Right renal pelvis (tissue), 4 donors: Measurements from ENCODE around the gene GRK5. TPM values are rescaled to one million over a fixed set of nuclear protein-coding genes. Genes with fewer than 3 reads are reported as not detected.
"Not testable (repeated sequence)": the region's sequence is repeated elsewhere in the genome, so short reads cannot be mapped to it uniquely, and the experiment has no call there.

ENCODE experiments used
- DNase-seq, 4 donors: peaks; one replicate each; pipeline ENCODE4 v3.0.0-alpha.2; 2013; ENCODE audit warnings: low read depth in 4 of 4, low spot score in 3 of 4, missing footprints in 1 of 4
- polyA plus RNA-seq, 4 donors: library from polyadenylated mRNA; unstranded; fragments of 120-200 nt; gene quantifications; one replicate each; pipeline ENCODE4 v1.2.1, GENCODE V29; 2013; ENCODE audit not compliant: insufficient read length in 4 of 4

Gene GRK5
- polyA plus RNA-seq, 4 donors = 16.9 to 20.1 (median 18.5) TPM

DNA sequence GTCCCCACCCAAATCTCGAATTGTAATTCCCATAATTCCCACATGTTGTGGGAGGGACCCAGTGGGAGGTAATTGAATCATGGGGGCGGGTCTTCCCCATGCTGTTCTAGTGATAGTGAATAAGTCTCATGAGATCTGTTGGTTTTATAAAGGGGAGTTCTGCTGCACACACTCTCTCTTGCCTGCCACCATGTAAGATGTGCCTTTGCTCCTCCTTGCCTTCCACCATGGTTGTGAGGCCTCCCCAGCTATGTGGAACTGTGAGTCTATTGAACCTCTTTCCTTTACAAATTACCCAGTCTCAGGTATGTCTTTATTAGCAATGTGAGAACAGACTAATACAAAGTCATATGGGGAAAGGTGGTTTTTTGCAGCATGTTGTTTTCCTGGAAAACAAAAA is 255.8 kb downstream of the GRK5 start:
- not testable (repeated sequence) for DNase-seq

DNA sequence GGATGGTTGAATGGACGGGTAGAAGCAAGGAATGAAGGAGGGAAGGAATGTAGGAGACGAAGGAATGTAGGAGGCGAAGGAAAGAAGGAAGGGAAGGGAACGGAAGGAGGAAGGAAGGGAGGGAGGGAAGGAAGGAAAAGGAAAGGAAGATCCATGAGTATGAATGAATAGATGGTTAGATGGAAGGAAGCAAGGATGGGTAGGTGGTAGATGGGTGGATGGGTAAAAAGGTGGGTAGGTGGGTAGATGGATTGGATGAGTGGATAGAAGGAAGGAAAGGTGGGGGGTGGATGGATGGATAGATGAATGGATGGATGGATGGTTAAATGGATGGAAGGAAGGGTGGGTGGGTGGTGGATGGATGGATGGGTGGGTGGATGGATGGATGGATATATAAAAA is 257.7 kb downstream of the GRK5 start:
- no peak for DNase-seq

DNA sequence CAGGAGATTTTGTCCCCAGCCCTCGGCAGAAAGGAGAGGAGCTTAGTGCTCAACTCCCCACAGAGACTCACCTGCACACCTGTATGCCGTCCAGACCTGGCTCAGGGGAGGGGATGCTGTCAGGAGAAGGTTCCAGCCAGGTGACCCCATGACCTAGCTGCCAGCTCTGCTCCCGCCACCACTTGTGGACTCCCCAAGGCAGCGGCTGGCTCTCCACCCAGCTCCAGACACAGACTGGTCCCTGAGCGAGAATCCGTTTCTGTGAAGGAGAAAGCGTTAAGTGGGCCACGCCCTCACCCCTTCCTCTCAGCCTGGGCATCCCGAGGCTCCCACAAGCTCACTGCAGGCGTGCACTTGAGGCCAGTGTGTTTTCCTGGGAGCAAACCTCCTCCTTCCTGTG is 258.7 kb downstream of the GRK5 start:
- DNase-seq = no peak

DNA sequence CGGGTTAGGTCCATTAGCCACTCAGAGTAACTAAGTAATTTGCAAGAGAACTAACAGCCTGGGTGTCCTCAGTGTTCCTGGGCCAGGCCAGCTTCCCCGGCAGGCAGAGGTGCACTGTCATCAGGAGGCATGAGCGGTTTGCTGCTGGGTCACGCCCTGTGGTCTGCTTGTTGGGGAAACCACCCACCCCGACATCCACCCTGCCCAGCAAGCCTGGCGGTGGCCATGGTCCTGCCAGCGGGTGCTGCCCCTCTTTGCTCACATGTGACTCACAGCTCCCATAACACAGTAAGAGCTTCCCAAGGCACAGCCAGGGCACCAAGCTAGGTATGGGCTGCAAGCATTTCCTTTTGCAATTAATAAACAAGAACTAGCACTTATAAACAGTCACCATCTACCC is 259.3 kb downstream of the GRK5 start:
- DNase-seq = no peak

DNA sequence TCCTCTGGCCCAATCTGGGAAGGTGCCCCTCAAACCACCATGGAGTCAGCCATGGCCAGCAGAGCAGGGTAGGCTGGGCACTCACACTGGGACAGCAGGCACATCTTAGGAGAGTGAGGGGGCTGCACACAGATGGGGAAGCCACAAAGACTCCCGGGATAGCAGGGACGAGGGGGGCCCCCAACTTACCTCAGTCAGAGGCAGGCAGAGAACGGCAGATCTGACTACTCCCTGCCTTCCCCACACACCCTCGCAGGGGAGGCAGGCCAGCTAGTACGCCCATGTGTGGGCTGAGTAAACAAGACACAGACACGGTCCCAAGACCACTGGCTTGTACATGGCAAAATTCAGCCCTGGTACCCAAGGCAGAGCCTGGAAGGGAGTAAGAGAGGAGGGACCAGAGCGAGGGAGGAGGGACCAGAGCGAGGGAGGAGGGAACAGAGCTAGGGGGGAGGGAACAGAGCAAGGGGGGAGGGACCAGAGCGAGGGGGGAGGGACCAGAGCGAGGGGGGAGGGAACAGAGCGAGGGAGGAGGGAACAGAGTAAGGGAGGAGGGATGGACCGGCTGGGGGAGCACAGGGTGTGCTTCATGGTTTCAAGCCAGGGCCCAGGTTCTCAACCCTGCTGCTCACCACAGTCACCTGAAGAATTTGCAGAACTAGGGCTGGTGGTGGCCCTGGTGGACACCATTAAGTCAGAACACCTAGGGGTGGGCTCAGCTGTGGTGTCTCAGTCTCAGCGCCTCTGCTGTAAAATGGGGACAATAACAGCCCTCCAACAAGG is 261.4 kb downstream of the GRK5 start:
- no peak for DNase-seq

DNA sequence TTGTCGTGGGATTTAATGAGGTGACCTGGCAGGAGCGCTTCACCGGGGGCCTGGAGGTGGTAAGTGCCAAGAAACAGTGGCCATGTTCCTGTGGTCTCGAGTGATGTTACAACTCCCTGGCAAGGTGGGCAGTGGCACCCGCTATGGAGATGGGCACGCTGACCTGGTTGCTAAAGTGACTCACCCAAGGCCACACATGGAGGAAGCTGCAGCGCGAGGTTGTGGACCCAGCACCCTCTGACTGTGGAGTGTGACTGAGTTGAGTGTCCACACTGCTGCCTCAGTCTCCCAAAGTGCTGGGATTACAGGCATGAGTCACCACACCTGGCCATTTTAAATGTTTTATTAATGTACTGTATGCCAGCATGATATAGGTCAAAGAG is 261.9 kb downstream of the GRK5 start:
- DNase-seq = no peak

DNA sequence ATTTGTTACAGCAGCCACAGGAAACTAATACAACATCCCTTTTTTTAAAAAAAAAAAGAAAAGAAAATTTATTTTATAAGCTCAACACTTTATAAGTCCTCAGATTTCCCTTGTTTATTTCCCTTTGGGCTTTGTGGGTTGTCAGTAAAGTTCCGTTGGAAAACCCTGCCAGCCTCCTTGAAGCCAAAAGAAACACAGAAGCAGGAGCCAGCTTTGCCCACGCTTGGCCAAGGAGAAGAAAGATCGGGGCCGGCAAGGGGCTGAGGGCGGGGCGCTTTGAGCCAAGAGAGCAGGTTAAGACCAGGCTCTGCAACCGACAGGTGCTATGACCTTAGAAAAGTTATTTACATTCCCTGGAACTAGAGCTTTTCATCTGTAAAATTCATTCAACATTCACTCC is 262.5 kb downstream of the GRK5 start:
- DNase-seq = no peak

DNA sequence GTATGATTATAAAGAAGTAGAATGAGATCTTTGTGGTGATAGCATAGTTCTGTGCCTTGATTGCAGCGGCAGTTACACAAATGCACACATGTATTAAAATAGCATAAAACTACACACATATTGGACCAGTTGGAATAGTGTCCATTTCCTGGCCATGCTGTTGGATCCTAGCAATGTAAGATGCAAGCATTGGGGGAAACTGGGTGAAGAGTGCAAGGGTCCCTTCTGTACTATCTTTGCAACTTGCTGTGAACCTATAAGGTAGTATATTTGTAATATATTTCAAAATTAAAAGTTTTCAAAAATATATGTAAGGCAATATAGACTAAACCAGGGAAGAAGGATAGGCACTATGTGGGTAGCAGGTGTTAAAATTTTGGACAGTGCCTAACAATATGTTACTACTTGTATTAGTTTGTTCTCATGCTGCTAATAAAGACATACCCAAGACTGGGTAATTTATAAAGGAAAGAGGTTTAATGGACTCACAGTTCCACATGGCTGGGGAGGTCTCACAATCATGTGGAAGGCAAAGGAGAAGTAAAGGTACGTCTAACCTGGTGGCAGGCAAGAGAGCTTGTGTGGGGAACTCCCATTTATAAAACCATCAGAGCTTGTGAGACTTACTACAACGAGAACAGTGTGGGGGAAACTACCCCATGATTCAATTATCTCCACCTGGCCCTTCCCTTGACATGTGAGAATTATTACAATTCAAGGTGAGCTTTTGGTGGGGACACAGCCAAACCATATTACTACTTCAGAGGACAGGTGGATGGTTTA is 263.7 kb downstream of the GRK5 start:
- no peak for DNase-seq

DNA sequence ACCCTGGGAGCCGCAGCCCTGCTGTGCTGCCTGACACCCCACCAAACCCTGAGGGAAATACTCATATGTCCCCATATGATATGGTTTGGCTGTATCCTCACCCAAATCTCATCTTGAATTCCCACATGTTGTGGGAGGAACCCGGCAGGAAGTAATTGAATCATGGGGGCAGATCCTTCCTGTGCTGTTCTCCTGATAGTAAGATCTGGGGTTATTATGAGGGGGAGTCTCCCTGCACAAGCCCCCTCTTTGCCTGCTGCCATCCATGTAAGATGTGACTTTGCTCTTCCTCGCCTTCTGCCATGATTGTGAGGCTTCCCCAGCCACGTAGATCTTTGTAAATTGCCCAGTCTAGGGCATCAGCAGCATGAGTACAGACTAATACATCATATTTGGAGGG is 266.4 kb downstream of the GRK5 start:
- DNase-seq = no peak

DNA sequence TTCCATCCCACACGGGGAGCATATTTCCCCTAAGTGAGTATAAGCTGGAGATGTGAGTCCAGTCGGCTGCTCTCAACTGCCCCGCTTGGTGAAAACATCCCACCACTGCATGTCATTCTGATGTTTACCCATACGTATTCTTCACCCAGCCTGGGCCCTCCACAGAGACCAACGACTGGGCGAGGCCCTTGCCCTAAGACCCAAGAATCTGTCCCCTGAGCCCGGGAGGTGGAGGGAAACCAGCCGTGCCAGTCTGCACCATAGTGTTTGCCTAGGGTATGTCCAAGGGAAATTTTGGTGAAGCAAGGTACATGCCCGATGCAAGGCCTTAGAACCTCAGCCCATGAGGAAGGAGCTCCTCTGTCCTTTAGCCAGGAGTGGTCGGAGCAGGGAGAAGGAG is 267.2 kb downstream of the GRK5 start:
- DNase-seq = no peak

DNA sequence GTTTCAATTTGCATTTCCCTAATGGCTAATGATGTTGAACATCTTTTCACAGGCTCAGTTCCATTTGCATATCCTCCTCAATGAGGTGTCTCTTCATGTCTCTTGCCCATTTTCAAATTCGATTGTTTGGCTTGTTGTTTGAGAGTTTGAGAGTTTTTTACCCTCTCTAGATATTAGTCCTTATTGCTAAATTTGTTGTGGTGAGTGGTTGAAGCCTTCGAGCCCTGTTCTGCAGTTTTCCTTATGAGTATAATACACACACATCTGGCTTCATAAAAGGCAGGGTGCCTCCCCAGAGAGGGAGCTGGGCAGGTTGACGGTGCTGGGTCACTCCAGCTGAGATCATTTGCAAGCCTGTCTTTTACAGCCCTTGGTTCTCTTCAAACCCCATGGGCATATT is 270.1 kb downstream of the GRK5 start:
- no peak for DNase-seq

DNA sequence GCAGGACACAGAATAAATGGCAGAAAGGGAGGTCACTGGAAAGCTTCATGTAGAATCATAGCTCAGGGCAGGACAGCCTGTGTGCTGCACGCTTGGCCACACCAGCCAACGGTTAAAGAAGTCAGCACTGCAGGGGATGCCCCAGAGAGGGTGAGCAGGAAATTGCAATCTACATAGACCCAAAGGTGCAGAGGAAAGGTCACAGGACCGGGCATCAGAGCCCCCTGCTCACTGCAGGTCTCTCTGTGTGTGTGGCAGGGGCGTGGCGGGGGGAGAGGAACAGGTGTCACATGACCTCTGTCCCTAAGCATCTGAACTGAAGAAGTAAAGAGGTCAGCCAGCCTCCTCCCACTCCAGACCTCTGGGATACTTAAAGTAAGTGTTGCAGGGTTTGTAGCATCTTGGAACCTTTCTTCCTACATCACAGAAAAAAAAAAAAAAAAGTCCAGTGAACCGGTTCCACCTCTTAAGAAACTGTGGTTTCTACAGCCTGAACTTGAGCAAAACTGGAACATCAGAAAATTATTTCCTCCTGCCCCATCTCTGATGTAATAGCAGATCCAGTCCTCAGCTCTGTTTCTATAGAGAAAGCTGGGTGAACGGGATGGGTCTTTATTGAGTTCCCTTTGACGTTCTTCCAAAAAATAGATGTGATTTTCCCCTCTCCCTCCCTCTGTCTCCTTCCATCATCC is 270.9 kb downstream of the GRK5 start:
- DNase-seq = no peak

DNA sequence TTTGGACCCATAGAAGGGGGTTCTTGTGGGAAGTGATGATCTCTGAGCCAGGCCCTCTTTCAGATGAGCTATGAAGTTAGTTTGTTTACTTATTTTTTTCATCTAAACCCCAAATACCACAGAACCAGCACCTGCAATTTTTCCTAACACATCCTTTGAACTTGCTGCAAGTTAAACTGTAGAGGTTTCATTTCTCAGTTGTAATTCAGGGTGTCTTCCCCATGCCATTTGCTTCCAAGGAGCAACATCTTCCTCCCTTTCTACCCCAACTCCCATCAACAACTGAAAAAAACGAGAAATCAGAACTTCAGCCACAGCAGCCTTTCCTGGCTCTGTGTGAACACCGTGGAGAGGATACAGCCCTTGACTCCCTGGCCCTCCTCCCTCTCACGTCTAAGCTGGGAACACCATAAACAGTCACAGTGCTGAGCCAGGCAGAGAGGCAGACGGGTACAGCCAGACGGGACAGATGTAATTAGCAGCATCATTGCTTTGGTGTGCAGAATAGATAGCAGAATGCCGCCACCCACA is 271.5 kb downstream of the GRK5 start:
- DNase-seq = no peak

DNA sequence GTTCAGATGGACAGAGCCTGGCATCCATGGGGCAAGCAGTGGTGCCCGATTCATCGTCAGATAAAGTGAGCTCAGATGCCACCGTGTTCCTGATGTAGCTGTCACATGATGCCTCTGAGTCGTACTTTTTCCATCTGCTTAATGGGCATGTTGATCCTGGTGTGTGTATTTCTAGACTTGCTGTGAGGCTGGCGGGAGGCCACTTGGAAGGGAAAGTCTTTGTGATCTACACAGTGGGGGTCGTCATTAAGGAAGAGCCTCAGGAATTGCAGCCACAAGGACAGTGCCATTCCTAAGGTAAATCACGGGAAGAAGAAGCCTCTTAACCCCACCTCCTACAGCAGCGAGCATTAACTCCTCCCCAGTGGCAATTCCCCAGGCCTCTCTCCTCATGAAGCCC is 272.2 kb downstream of the GRK5 start:
- no peak for DNase-seq

DNA sequence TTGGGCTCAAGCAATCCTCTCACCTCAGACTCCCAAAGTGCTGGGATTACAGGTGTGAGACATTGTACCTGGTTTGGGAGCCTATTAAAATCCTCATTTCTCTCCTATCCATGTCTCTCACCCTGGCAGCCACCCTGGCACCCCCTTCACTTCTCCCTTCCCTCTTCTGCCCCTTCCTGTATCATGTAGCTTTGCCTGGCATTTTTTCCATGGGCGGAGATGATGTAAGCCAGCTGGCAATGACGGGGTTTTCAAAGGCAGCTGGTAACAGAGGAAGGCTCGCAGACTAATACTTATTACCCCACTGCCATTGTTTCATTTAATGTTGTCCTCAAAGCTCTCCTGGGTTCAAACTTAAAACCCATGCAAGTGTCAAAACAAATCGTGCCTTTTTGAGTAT is 273.3 kb downstream of the GRK5 start:
- DNase-seq = no peak

DNA sequence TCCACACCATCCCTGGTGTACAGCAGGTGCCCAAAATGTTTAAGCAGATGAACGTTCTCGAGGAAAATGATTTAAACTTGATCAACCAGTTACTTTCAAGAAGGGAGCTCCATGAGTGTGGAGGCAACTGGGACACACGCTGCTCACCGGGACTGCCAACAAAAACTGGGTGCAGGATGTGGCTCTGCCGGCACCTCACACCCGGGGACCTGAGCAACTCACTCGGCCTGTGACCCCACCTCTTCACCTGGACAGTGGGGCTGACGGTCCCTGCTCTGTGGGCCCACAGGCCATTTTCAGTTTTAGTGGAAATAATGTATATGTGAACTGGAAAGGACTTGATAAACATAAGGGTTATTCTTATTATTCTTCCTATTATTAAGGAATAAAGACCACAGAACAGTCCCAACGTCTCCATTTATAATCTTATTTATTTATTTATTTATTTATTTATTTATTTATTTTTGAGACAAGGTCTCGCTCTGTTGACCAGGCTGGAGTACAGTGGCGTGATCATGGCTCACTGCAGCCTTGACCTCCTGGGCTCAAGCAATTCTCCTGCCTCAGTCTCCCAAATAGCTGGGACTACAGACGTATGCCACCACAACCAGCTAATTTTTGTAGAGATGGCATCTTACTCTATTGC is 274.5 kb downstream of the GRK5 start:
- no peak for DNase-seq

DNA sequence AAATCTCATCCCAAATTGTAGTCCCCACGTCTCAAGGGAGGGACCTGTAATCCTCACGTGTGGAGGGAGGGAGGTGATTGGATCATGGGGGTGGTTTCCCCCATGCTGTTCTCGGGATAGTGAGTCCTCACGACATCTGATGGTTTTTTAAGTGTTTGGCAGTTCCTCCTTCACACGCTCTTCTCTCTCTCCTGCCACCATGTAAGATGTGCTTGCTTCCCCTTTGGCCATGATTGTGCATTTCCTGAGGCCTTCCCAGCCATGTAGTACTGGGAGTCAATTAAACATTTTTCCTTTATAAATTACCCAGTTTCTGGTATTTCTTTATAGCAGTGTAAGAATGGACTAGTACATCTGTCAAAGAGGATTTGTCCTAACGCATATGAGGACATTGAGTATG is 275.6 kb downstream of the GRK5 start:
- DNase-seq = no peak

DNA sequence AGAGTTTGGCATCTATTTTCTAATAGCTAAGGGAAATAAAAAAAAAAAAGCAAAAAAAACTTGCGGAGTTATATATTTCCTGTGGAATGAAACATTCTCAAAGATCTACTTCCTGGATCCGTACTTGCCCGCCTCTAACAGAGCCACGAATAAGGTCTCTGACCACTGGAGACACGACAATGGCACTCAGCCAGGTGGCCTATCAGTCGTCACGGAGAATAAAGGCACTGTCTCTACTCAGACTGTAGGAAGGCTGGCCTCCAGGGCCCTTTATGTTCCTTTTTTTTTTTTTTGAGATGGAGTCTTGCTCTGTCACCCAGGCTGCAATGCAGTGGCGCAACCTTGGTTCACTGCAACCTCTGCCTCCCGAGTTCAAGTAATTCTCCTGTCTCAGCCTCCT is 276.5 kb downstream of the GRK5 start:
- DNase-seq = no peak

DNA sequence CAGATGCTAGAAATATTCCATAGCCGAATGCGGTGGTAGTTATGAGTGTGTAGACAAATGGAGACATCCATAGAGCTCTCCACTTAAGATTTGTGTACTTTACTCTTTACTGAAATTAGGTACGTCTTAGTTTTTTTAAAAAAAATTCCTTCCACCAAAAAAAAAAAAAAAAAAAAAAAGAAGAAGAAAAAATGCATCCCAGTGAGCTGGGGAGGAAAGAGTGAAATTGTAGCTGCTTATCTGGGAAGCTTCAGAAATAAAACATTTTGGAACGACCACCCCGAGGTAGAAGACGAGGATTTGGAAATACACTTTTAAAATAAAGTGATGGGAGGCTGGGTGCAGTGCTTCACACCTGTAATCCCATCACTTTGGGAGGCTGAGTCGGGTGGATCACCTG is 281.3 kb downstream of the GRK5 start:
- DNase-seq = no peak

DNA sequence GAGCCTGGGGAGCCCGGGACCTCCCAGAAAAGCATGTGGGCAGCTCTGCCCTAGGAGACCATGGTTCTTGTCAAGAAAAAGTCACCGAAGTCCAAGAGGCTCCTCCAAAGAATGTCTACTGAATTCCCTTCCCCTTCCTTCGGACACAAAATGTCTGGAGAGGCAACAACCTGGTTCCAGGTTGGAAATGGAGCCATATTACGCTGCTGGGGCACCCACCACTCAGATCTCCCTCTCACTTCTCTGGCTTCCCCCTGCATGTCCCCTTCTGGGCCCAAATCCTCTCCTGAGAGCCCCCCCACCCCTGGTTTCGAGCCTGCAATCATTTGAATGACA is 282.6 kb downstream of the GRK5 start:
- no peak for DNase-seq
